ENCODE measurements around the gene WDSUB1.

DNA sequence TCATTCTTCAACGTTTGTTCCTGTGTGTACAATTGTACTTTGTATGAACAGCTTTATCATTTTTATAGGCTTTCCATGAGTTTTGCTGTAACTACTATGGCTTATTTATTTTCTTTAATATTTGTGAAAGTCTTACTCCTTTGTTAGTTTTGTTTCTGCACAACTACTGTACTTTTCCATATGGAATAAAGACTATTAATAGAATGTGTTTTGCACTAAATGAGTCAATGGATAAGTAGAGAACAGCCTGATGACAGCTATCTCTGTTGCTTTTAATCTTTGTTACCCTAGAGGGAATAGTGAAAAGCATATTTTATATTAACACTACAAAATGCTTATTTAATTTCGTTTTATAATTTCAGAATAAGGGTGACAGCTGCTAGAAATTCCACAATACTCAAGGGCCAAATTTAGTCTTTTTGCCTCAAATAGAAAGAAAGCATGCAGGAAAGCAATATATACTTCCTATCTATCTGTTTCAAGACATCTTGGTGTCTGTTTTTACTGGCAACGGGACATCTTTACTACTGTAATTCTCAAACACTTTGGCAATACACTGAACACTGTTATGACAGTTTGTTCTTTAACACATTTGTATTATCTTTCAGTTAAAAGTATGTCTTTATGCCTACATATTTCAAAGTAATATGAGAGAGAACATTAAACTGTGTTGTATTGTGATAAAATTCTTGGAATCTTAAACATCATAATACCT lies 53.9 kb downstream of the WDSUB1 start:
- TF ChIP-seq CTCF (conservative IDR thresholded peaks at IDR 0.05; ENCODE audit: low read depth, low read length) = no peak
- no peak for TF ChIP-seq POLR2A (IDR thresholded peaks at IDR 0.05; ENCODE audit: low read depth, low read length)
- no peak for TF ChIP-seq MAZ (IDR thresholded peaks at IDR 0.05; ENCODE audit: borderline replicate concordance, low read depth, low read length)
- TF ChIP-seq CEBPB (IDR thresholded peaks at IDR 0.05; ENCODE audit: low read depth, low read length) = no peak
- TF ChIP-seq RFX5 (IDR thresholded peaks at IDR 0.05; ENCODE audit: low read depth, low read length) = no peak
